K562 (cell line): ENCODE data around the gene CLEC2D. TPM values are rescaled to one million over a fixed set of nuclear protein-coding genes. Genes with fewer than 3 reads are reported as not detected.
A peak's percentile ranks its signal among the peaks of the same experiment; 100 is the strongest.

ENCODE experiments used
- ATF1 ChIP-seq, 2 experiments: fragments of 450-650 bp in 1 of 2; IDR thresholded peaks; 2 replicates each; pipeline ENCODE4 v1.6.1; 2016; ENCODE audit warnings: missing compliant biosample characterization in 1 of 2, missing genetic modification characterization in 1 of 2
- ELF2 ChIP-seq: fragments of 250-450 bp; sonication (Bioruptor Pico); IDR thresholded peaks from 2 replicates; pipeline ENCODE4 v1.5.0; 2021; ENCODE audit warnings: mild to moderate bottlenecking
- GATAD2A ChIP-seq: fragments of 450-650 bp; IDR thresholded peaks from 2 replicates; pipeline ENCODE4 v1.6.1; 2017
- NR0B1 ChIP-seq: fragments of 450-650 bp; IDR thresholded peaks from one replicate; pipeline ENCODE4 v1.6.1; 2018; ENCODE audit warnings: mild to moderate bottlenecking, moderate library complexity; ENCODE audit not compliant: partially characterized antibody
- PHF8 ChIP-seq: fragments of 200-600 bp; sonication (generic); IDR thresholded peaks from 2 replicates; pipeline ENCODE4 v1.6.1; 2012; ENCODE audit warnings: mixed run types, mild to moderate bottlenecking, inconsistent platforms, low read length, moderate library complexity, borderline replicate concordance
- PKNOX1 ChIP-seq: fragments of 450-650 bp; IDR thresholded peaks from 2 replicates; pipeline ENCODE4 v1.6.1; 2016
- POLR2G ChIP-seq: fragments of 200-400 bp; formaldehyde crosslinking; IDR thresholded peaks from 2 replicates; pipeline ENCODE4 v1.6.1; 2017; ENCODE audit warnings: low read depth, mild to moderate bottlenecking, antibody characterized with exemption, low read length, moderate library complexity
- RNF219 ChIP-seq: fragments of 250-450 bp; sonication (Bioruptor Pico); IDR thresholded peaks from 2 replicates; pipeline ENCODE4 v1.5.0; 2022; ENCODE audit warnings: mild to moderate bottlenecking
- STAT6 ChIP-seq: sonication (generic); formaldehyde crosslinking; IDR thresholded peaks from 2 replicates; pipeline ENCODE4 v1.8.1; 2023; ENCODE audit warnings: mild to moderate bottlenecking, missing genetic modification reagents
- ZBTB43 ChIP-seq: sonication (generic); formaldehyde crosslinking; IDR thresholded peaks from 2 replicates; pipeline ENCODE4 v1.8.0; 2023; ENCODE audit warnings: mild to moderate bottlenecking, missing genetic modification reagents
- ZC3H11A ChIP-seq: IDR thresholded peaks from 2 replicates; pipeline ENCODE4 v1.6.1; 2012; ENCODE audit warnings: low read depth, low read length, improper control_type of control experiment
- ZFP30 ChIP-seq: fragments of 250-450 bp; sonication (Bioruptor Pico); IDR thresholded peaks from 2 replicates; pipeline ENCODE4 v1.8.0; 2022; ENCODE audit warnings: moderate library complexity, mild to moderate bottlenecking, inconsistent platforms, borderline replicate concordance
- ZNF24 ChIP-seq: fragments of 450-650 bp; IDR thresholded peaks from 2 replicates; pipeline ENCODE4 v1.6.1; 2016
- ZNF561 ChIP-seq: fragments of 450-650 bp; formaldehyde crosslinking; conservative IDR thresholded peaks from 2 replicates; pipeline ENCODE4 v1.4.0; 2020; ENCODE audit warnings: mild to moderate bottlenecking, moderate library complexity
- ZNF695 ChIP-seq: fragments of 450-650 bp; formaldehyde crosslinking; IDR thresholded peaks from 2 replicates; pipeline ENCODE4 v1.4.0; 2020; ENCODE audit warnings: mild to moderate bottlenecking, moderate library complexity
- ZNF76 ChIP-seq: fragments of 250-450 bp; sonication (Bioruptor Pico); IDR thresholded peaks from 2 replicates; pipeline ENCODE4 v1.4.0; 2020; ENCODE audit warnings: mild to moderate bottlenecking, moderate library complexity, borderline replicate concordance
- ZNF766 ChIP-seq: fragments of 200-800 bp; sonication (Bioruptor generic); conservative IDR thresholded peaks from 2 replicates; pipeline ENCODE4 v1.6.1; 2016; ENCODE audit warnings: missing genetic modification characterization, missing compliant biosample characterization
- polyA plus RNA-seq, 8 experiments: library from polyadenylated mRNA; depleted of rRNA in 4 of 8; stranded (reverse) in 5 of 8; unstranded in 3 of 8; fragments of >200 nt; fragmentation: Nextera tagmentation in 2 of 8; fragmentation: Illumina TruSeq in 1 of 8; extraction: Ambion mirVana in 2 of 8; extraction: Trizol in 1 of 8; gene quantifications; 2 replicates each; pipeline versions ENCODE4 v1.2.1 to v1.2.3, GENCODE V29; 2011 to 2014; ENCODE audit warnings: inconsistent platforms in 1 of 8, missing spikeins in 1 of 8
- total RNA-seq, 7 experiments: library from RNA; depleted of rRNA in 6 of 7; stranded (reverse); fragments of >200 nt in 6 of 7; fragmentation: Illumina TruSeq in 2 of 7; extraction: Trizol in 2 of 7; gene quantifications; 2 replicates each; pipeline versions ENCODE4 v1.2.1 to v1.2.3, GENCODE V29; 2011 to 2021; ENCODE audit warnings: low replicate concordance in 1 of 7

CLEC2D gene
- total and polyA plus RNA-seq, 9 of the 15 experiments (the other 6 are each of a cell fraction or from before 2014, with no cell fraction given): 1.4 to 5.0 (median 2.2) TPM

GRCh38 chr12:9647825-9648700, 21.4 kb upstream of the CLEC2D start (continued):
- no peak for TF ChIP-seq RNF219 (CRISPR knock-in tag)
- no peak for TF ChIP-seq ELF2 (CRISPR knock-in tag)
- no peak for TF ChIP-seq GATAD2A
- no peak for TF ChIP-seq ZNF76
- TF ChIP-seq STAT6 (CRISPR knock-in tag): no peak
- TF ChIP-seq ZFP30 (CRISPR knock-in tag): no peak
- TF ChIP-seq PKNOX1: no peak
- no peak for TF ChIP-seq ZNF695 (CRISPR knock-in tag)
- TF ChIP-seq ZC3H11A: no peak
- no peak for TF ChIP-seq ZBTB43
- TF ChIP-seq NR0B1: no peak
- no peak for TF ChIP-seq ATF1 (CRISPR knock-in tag; IDR thresholded peaks at IDR 0.05)
- peak; percentile 58 for TF ChIP-seq ATF1 (tag; IDR thresholded peaks at IDR 0.05)
- TF ChIP-seq PHF8: peak; percentile 71; the same call in 1 of the 2 replicates
- no peak for TF ChIP-seq ZNF561 (CRISPR knock-in tag)
- no peak for TF ChIP-seq ZNF24
- TF ChIP-seq ZNF766: no peak
- peak; percentile 83 for TF ChIP-seq POLR2G
